GM18907 (cell line): ENCODE results near the gene CLDN15.
"Not testable (repeated sequence)": the region's sequence is repeated elsewhere in the genome, so short reads cannot be mapped to it uniquely, and the experiment has no call there.

Experiments
- ATAC-seq: cut with Tn5 transposase; IDR thresholded peaks from one replicate; pipeline ENCODE4 v1.9.1; 2021; ENCODE audit warnings: mild to moderate bottlenecking, moderate library complexity; ENCODE audit not compliant: unreplicated experiment

Gene CLDN15

GRCh38 chr7:101200504-101200861, 37.1 kb downstream of the CLDN15 start:
- no peak for ATAC-seq

GRCh38 chr7:101199522-101199921, 38.1 kb downstream of the CLDN15 start:
- not testable (repeated sequence) for ATAC-seq

DNA sequence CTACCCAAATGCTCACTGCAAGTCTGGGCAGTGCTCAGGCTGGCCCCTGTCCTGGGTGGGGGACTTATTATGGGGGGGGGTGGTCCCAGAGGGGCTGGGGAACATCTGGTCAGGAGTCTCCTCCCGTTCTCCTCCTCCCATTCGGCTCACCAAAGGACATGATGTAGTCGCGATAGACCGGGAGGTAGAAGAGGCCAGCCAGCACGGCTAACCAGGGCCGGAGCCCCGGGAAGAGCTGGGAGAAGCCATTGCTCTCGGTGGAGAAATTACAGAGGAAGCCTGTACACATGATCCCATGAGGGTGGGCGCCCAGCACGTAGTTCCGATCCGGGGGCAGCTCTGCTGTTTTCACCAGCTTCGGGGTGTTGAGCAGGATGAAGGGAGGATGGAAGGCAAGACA, 39.1 kb downstream of the CLDN15 start:
- ATAC-seq: no peak

- no peak for ATAC-seq
These were observed 39.6 kb downstream of the CLDN15 start for GRCh38 chr7:101197991-101198390.

DNA sequence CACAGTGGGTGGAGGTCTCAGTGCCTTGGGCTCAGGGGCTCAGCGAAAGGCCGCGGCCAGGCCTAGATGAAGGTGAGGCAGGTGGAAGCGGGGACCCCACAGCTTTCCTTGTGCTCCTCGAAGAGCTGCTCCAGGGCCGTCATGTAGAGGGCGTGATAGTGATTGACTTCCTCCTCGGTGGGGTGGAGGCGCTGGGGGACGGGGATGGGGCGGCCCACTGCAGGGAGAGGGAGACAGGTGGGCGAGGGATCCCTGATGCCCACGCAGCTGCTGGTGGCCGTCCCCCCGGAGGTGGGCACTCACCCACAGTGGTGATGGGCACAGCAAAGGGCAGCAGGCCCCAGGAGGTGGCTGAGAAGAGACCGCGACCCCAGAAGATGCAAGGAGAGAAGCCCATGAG, 41.7 kb downstream of the CLDN15 start:
- ATAC-seq: no peak

DNA sequence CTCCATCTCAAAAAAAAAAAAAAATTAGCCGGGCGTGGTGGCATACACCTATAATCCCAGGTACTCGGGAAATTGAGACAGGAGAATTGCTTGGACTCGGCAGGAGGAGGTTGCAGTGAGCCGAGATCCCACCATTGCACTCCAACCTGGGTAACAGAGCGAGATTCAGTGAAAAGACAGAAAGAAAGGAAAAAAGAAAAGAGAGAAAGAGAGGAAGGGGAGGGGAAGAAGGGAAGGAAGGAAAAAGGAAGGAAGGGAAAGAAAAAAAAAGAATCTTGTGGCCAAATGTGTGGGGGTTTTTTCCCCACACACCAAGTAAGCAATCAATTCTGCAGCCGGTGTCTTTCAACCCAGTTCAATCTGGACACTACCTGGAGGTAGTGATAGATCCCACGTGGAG, 48.5 kb downstream of the CLDN15 start:
- no peak for ATAC-seq

- ATAC-seq: no peak
These were observed 50.7 kb downstream of the CLDN15 start for GRCh38 chr7:101186844-101187428.

GRCh38 chr7:101186194-101186593, 51.4 kb downstream of the CLDN15 start:
- ATAC-seq: no peak

DNA sequence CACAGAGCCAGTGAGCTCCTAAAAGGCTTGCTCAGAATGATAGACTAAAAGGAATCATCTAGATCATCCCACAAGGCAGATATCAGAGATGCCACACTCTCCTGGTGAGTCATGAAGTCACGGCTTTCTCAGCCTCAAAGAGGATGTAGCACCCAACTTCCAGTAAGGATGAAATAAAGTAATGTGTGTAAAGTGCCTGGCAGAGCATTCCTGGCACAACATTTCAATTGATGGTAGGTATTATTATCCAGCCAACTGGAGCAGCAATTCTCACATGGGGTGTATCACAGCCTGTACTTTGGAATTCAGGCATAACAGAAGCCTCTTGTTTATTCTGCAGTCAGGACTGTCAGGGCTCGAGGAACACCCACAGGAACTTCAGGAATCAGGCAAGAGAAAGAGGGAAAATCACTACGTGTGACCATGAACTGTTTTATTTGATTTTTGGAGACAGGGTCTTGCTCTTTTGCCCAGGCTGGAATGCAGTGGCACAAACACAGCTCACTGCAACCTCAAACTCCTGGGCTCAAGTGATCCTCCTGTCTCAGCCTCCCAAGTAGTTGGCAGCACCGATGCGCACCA, 52.3 kb downstream of the CLDN15 start:
- ATAC-seq: no peak
